HG03342 (cell line): ENCODE data around the gene PRRC2C.
"Not testable (repeated sequence)": the region's sequence is repeated elsewhere in the genome, so short reads cannot be mapped to it uniquely, and the experiment has no call there.

Experiments
- ATAC-seq: cut with Tn5 transposase; IDR thresholded peaks from one replicate; pipeline ENCODE4 v1.9.1; 2021; ENCODE audit warnings: mild to moderate bottlenecking, moderate library complexity; ENCODE audit not compliant: unreplicated experiment

Gene PRRC2C

DNA sequence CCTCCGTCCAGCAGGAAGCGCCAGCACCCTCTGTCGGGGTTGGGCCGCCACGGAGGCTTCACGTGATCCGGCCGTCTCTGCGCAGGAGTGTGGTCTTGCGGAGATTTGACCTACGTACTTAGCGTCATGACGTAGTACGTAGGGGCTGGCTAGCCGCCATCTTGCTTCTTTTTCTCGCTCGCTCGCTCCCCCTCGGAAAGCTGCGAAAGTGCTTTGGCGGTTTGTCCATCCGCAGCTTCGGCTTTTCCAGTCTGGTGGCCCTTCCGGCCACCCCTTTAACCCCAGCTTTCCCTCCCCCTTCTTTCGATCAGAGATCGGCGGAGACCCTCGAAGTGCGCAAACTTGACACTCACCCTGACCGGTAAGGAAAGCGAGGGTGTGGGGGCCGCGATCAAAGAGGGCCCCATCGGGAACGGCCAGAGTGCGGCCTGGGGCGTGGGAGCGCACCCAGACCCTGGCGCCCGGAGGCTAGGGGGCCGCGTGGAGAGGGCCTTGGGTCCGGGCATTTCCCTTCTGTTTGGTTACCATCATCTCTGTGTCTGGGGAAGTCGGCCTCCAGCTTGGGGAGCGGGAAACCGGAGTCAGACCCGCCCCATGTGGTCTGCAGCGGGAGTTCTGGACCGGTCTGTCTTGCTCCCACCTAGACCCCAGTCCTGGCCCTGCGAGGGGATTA, at the start of gene PRRC2C:
Gene PRRC2C (plus strand): TSS at position 156 of the 673 bp plus-strand sequence. CDS start 26,559 bp downstream, outside the sequence.
- peak; percentile 97 for ATAC-seq

DNA sequence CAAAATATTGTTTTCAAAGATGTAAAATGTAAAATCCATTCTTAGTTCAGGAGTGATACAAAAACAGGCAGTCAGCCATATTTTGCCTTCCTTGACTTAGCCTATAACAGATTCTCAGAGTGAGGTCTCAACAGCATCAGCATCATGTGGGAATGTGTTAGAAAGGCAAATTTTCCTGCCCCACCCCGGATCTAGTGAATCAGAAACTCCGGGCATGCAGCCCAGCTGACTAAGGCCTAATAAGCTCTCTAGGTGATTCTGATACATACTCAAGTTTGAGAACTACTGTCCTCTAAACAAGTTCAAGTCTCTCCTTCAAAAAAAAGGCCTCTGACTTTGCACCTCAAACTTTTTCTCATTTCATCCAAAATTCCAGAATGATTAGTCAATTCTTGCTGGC, 46.9 kb upstream of the PRRC2C start:
- no peak for ATAC-seq

DNA sequence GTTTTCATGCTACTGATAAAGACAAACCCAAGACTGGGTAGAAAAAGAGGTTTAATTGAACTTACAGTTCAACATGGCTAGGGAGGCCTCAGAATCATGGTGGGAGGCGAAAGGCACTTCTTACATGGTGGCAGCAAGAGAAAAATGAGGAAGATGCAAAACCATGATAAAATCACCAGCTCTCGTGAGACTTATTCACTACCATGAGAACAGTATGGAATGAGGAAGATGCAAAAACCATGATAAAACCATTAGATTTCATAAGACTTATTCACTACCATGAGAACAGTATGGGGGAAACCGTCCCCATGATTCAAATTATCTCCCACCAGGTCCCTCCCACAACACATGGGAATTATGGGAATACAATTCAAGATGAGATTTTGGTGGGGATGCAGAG, 45.1 kb upstream of the PRRC2C start:
- ATAC-seq, result not testable (repeated sequence)

DNA sequence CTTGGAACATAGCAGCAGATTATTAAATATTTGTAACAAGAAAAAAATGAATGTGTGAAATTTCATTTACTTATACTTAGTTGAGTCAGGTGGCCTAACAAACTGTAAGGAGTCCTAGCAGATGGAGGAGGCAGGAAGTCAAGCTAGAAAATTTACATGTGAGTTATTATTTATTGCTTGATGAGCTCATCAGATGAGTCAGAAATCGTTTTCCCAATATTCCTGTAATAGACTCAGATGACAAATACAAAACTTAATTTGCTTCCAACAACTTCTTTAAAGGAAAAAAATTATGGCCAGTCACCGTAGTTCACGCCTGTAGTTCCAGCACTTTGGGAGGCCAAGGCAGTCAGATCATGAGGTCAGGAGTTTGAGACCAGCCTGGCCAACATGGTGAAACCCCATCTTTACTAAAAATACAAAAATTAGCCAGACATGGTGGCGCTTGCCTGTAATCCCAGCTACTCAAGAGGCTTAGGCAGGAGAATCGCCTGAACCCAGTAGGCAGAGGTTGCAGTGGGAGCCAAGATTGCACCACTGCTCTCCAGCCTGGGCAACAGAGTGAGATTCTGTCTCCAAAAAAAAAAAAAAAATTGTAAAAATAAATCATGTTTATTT, 43.9 kb upstream of the PRRC2C start:
- ATAC-seq, result not testable (repeated sequence)

DNA sequence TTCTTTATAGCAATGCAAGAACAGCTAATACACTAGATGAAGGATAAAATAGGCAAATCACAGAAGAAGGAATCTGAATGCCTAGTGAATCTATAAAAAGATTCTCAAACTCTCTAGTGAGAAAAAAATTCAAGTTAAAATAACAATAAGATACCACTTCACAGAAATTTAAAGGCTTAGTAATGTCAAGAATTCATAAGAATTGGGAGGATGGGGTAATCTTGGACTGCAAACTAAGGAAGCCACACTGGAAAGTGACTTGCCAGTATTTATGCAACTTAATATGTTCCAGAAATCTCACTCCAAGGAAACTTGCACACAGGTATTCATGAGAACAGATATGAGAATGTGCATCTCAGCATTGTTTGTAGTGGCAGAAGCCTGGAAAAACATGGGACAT, 38.9 kb upstream of the PRRC2C start:
- ATAC-seq, result no peak

DNA sequence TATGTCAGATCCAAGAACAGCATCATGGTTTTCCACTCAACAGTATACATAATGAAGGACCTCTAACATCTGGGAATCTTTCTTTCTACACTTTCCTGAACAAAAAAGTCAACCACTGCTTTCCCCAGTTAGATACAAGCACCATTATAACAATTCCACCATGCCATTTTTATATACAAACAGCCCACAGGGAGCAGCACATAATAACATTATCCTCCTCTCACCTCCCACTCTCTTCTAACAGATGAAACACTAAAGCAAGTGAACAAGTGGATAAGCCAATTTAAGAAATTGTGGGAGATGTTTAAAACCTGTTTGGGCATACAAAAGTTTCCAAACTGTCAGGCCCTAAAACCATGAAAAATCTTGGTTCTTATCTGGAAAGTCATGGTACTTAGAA, 29.4 kb upstream of the PRRC2C start:
- no peak for ATAC-seq

DNA sequence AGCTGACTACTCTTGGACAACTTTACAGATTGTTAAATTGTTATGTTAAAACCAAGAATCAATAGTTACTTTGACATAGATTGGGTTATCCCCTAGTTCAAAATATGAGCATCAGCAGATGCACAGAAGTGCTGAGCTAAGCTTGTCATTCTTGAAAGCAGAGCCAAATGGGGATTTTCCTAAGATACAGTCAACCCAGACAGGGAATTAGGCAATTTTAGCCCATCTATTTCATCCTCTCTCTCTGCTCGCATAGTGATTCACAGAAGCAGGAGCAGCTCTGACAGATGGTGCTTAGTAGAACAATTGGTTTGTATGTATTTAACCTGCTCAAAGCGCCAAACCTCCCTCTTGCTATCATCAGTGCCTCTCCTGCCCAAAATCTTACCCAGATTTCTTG, 27.9 kb upstream of the PRRC2C start:
- ATAC-seq, result no peak

DNA sequence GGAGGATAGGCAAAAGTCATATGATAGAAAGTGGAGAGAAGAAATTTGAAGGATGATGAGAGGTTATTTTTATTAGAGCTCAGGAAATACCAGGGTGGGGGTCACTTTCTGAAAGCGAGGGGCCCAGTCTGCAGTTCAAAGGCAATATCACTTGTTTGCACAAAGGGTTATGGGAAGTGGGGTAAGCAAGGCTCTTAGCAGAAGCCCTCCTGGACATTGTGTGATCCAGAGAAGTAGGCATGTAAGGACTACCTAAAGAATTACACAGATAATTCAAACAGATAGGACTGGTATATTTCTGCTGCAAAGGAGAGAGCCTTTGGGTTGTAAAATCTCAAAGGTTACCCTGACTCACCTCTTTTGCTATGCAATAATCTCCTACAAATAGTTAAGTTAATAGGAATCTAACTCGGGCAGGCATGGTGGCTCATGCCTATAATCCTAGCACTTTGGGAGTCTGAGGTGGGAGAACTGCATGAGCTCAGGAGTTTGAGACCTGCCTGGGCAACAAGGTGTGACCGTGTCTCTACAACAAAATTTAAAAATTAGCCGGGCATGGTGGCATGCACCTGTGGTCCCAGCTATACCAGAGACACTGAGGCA, 25.2 kb upstream of the PRRC2C start:
- ATAC-seq, result no peak

DNA sequence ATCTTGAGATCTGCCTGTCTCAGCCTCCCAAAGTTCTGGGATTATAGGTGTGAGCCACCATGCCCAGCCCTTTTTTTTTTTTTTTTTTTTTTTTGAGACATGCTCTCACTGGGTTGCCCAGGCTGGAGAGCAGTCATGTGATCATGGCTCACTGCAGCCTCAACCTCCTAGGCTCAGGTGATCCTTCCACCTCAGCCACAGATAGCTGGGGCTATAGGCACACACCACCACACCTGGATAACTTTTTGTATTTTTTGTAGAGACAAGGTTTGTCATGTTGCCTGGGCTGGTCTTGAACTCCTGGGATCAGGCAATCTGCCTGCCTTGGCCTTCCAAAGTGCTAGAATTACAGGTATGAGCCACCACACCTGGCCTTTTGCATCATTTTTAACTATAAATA, 17.7 kb upstream of the PRRC2C start:
- ATAC-seq, result no peak

DNA sequence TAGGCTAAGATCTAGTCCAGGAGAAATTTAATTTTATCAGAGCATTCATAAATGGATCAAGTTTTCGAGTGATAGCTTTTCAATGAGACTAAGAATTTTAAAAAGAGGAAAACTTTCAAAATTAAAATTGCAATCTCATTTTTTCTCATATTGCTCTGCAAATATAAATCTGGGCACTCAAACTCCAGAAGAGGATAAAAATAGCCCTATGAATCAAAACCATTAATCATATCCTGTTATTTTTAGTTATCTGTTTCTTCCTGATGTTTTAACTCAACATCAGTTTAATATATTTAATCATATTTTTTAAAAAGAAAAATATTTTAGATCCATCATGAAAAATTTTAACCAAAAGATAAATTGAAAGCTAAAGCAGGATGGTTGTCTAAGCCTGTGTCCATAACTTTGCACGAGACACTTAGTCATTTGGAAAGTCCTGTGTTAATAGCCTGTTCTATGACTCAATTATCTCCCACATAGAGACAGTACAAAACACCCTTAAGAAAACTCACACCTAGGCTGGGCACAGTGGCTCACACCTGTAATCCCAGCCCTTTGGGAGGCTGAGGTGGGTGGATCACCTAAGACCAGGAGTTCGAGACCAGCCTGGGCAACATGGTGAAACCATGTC, 17.1 kb upstream of the PRRC2C start:
- ATAC-seq, result peak; percentile 62

DNA sequence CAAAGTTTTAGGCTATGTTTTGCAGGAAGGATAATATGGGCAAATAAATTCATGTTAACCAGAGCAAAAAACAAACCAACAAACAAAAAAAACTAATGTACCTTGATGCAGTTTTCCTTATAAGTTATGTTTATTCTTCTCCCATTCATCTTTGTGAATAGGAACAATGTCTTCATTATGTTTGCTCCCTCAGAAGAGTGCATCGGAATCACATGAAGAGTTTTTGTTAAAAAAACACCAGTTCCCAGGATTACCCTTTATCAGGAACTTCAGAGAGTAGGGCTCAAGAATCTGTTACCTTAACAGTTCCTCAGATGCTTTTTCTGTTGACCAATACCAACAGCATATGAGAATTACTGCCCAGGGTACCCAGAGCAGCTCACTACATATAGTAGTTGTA, 14.6 kb upstream of the PRRC2C start:
- ATAC-seq, result no peak

DNA sequence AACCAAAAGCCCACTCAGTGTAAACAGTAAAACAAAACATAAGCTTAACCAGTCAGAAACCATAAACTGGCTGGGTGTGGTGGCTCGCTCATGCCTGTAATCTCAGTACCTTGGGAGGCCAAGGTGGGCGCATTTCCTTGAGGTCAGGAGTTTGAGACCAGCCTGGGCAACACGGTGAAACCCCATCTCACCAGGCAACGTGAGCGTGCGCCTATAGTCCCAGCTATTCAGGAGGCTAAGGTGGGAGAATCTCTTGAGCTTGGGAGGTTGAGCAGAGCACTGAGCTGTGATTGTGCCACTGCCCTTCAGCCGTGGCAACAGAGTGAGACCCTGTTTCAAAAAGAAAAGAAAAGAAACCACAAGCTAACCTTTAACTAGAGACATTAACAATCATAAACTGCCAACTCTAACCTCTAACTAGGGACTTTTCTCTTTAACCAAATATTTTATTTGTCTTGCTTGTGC, 13.1 kb upstream of the PRRC2C start:
- ATAC-seq, result peak; percentile 62

DNA sequence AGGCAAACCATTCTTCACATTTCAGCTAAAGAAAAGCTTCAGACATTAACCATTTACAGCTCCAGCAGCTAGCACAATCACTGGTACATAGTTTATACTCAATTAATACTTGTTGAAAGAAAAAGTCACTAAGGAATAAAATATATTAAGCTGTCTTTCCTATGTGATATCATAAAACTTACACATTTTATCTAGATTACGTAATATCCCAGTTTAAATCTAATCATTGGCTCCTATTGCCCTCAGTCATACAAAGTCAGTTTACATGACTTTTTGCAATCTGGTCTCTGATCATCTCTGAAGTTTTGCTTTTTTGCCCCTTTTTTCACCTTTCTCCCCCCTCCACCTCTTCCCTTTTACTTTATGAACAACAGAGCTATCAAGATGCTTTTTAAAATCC, 8.5 kb upstream of the PRRC2C start:
- no peak for ATAC-seq

DNA sequence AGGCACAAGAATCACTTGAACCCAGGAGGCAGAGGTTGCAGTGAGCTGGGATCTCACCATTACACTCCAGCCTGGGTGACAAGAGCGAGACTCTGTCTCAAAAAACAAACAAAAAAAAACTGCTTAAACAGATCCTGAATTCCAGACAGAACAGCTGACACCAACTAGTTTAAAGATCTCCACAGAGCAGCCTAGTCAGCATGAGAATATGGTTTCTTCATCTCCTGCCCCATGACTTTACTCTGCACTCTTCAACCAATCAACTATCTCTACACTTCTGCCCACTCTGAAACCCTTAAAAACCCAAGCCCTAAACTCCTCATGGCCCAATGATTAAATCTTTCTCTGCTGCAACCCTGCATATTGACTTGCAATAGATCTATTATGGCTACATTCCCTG, 7.5 kb upstream of the PRRC2C start:
- no peak for ATAC-seq

DNA sequence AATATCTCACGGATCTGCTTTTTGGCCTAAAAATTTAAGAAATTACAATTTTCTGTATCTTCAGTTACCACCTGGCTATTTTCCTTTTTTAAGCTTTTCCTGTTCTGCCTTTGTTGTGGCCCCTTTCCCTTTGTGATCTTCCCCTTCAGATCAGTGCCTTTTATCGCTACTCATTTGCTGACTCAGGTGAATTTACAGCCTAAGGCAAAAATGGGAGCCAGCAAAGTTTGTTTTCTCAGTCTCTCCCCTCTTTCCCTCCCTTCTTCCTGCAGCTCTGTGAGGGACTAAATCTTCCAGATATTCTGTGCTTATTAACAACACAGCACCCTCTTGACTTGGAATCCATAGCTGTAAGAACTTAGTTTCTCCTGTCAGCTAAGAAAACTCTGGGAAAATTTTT, 5.3 kb upstream of the PRRC2C start:
- no peak for ATAC-seq

DNA sequence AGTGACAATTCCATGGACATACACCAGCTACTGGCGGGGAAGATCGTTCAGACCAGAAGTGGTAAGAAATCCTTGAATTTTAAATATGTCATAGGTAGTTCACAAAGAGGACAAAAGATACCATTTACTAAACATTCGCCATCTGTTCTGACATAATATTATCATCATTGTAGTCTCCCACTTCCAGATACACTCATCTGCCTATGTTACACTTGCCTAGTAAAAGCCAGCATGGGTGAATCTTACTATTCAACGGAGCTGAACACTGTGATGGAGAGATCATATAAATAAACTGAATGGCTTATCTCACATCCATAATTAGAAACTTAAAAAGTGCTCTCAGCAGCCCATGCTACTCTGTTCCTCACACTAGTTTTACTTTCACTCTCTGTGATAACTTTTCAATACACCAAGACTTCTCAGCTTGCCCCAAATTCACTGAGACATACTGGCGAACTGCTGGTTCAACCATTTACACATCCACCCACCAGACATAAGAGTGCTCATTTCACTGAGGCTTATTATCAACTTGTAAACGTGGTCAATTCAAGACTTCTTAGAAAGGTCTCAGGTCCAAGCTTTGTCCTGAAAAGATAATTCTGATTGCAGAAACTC, 463 bp upstream of the PRRC2C start:
- peak; percentile 61 for ATAC-seq

DNA sequence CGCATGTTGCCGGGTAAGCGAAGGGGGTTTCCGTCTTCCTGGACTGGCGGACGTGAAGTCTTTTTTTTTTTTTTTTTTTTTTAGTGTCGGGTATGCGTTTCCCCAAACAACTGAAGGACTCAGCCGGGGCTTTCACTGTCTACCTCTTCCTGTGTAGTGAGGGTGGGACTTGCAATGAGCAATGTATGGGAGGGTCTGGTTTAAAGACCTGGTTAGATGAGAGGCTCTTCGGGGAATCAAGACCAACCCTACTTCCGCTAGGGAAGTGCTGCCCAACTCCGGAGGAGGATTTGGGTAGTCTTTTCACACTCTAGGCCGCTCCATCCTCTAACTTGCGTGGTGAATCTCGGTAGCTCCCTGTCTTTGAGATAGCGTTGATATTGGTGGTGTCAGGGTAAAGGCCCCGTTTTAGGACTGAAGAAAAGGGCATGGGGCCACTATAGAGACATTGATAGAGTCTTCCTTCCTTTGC, 754 bp downstream of the PRRC2C start:
- ATAC-seq, result peak; percentile 22

DNA sequence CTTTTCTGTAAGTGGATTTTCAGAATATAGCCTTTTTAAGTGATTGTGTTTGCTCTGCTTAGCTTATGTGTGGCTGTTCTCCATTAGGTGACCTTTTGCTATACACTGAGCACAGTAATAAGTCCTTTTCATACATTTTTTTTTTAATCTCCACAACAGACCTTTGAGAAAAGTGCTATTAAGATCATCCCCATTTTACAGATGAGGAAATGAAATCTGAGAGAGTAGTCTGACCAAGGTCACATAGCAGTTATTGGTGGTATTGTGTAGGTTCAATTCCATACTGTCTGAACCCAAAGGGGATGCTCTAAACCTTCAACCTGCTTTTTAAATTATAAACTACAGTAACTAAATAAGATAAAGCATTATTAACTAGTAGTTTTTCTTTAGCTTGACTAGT, 1.7 kb downstream of the PRRC2C start:
- no peak for ATAC-seq

DNA sequence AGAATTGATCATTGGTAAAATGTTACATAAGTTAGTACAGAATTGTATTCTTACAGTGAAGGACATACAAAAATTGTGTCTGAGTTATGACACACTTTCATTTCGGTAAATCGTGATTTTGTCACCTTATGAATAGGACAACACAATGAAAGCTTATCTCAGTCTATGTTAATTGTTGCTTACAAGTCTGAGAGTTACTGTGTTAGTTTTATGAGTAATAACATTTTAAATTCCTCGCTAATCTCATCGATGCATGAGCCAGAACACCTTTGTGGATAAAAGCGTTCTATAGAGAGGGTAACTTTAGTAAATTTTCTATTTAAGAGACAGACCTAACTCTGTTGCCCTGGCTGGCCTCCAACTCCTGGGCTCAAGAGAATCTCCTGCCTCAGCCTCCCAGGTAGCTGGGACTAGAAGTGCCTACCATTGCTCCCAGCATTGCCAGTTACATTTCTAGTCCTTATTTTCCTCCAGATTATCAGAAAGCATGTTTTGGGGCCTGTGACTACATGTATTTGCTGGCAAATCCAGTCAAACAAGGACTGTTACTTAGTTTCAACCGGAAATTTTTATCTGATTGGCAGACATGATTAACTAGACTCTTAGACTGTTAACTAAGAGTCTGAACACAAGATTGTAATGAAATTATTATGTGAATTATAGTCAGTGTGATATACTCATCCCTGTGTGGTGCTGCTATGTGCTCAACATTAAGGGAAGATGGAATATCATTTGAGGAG, 3.0 kb downstream of the PRRC2C start:
- no peak for ATAC-seq

DNA sequence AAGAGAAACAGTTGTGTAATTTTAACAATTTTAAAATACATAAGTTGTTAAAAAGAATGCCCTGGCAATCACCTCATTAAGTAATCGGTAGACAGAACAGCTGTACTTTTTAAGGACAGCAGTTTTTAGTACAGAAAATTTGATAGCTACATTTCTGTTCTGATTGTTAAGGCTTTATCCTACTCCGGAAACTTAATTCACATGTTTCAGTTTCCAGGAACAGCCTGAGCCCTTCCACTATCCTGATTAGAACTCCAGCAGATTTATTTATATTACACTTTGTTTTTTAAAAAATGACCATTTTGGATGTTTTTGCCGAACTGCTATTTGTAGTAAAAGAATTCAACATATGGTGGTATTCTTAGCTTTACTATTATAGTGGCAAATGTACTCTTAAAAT, 8.7 kb downstream of the PRRC2C start:
- ATAC-seq, result no peak

DNA sequence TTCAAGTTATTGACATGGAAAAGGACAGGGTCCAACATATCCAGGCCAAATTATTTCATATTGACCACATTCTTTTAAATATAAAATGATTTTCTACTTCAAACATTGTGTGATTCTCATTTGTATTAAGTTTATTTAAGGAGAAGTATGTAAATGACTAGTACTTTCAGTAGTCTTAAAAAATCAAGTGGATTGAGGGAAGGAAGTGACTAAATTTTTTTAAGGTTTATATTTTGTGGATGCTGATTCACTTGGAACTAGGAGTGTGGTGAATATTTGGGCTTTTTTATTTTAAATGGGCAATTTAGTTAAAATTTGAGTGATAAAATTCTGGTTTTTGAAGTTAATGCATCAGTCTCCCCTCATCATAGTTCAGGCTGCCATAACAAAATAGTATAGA, 10.1 kb downstream of the PRRC2C start:
- ATAC-seq, result no peak
